HG02798 (cell line): ENCODE data around the gene GNB5.
A peak's percentile ranks its signal among the peaks of the same experiment; 100 is the strongest.
"Not testable (repeated sequence)": the region's sequence is repeated elsewhere in the genome, so short reads cannot be mapped to it uniquely, and the experiment has no call there.

Experiments used
- ATAC-seq: cut with Tn5 transposase; IDR thresholded peaks from one replicate; pipeline ENCODE4 v1.9.1; 2021; ENCODE audit warnings: mild to moderate bottlenecking; ENCODE audit not compliant: unreplicated experiment, poor library complexity

GNB5 gene

GRCh38 chr15:52097180-52097579 lies 94.0 kb downstream of the GNB5 start:
- no peak for ATAC-seq

GRCh38 chr15:52096536-52096935 lies 94.7 kb downstream of the GNB5 start:
- not testable (repeated sequence) for ATAC-seq

GRCh38 chr15:52095597-52096262 lies 95.5 kb downstream of the GNB5 start:
- no peak for ATAC-seq

GRCh38 chr15:52094811-52095584 lies 96.2 kb downstream of the GNB5 start:
- ATAC-seq: no peak

- no peak for ATAC-seq
Observed at GRCh38 chr15:52093539-52094510, 97.4 kb downstream of the GNB5 start.

- ATAC-seq: no peak
Observed at GRCh38 chr15:52093167-52093538, 98.0 kb downstream of the GNB5 start.

- ATAC-seq: no peak
Observed at GRCh38 chr15:52090193-52090592, 101.0 kb downstream of the GNB5 start.

GRCh38 chr15:52086011-52086786 lies 105.0 kb downstream of the GNB5 start:
- ATAC-seq: no peak

GRCh38 chr15:52085299-52085698 lies 105.9 kb downstream of the GNB5 start:
- no peak for ATAC-seq

GRCh38 chr15:52083603-52084002 lies 107.6 kb downstream of the GNB5 start:
- no peak for ATAC-seq

- peak; percentile 9 for ATAC-seq
Observed at GRCh38 chr15:52083037-52083359, 108.2 kb downstream of the GNB5 start.

- ATAC-seq: peak; percentile 77
Observed at GRCh38 chr15:52082197-52083036, 108.8 kb downstream of the GNB5 start.

GRCh38 chr15:52080706-52081392 lies 110.3 kb downstream of the GNB5 start:
- no peak for ATAC-seq

- ATAC-seq: no peak
Observed at GRCh38 chr15:52080031-52080430, 111.2 kb downstream of the GNB5 start.

- ATAC-seq: peak; percentile 27
Observed at GRCh38 chr15:52078876-52079700, 112.1 kb downstream of the GNB5 start.

- ATAC-seq: no peak
Observed at GRCh38 chr15:52078197-52078875, 112.9 kb downstream of the GNB5 start.
